Spinal cord (tissue), 10 donors: ENCODE results near the gene ZNF524. TPM values are rescaled to one million over a fixed set of nuclear protein-coding genes. Genes with fewer than 3 reads are reported as not detected.
"Not testable (repeated sequence)": the region's sequence is repeated elsewhere in the genome, so short reads cannot be mapped to it uniquely, and the experiment has no call there.

ENCODE experiments used
- DNase-seq, 6 donors: peaks; one replicate each; pipeline versions ENCODE4 v3.0.0 to v3.0.0-alpha.2; 2013 to 2015; ENCODE audit warnings: low spot score in 6 of 6, low read depth in 4 of 6
- H3K27ac ChIP-seq: one replicate; pipeline ENCODE4 v1.5.1; 2013; ENCODE audit warnings: low read depth, low read length, control low read depth
- H3K27me3 ChIP-seq: one replicate; pipeline ENCODE4 v1.6.1; 2013; ENCODE audit warnings: low read length; ENCODE audit not compliant: control insufficient read depth, insufficient read depth
- H3K36me3 ChIP-seq: one replicate; pipeline ENCODE4 v1.6.1; 2013; ENCODE audit warnings: low read length; ENCODE audit not compliant: control insufficient read depth, insufficient read depth
- H3K4me1 ChIP-seq: one replicate; pipeline ENCODE4 v1.6.1; 2013; ENCODE audit warnings: low read length; ENCODE audit not compliant: control insufficient read depth, insufficient read depth
- H3K4me3 ChIP-seq: one replicate; pipeline ENCODE4 v1.5.1; 2013; ENCODE audit warnings: low read depth, low read length, control low read depth
- H3K9me3 ChIP-seq: one replicate; pipeline ENCODE4 v1.6.1; 2013; ENCODE audit warnings: low read length; ENCODE audit not compliant: control insufficient read depth, insufficient read depth
- WGBS: methylation state at CpG from one replicate; pipeline ENCODE4 v1.1.5; 2013; ENCODE audit warnings: missing lambda C conversion rate; ENCODE audit not compliant: insufficient coverage; 5-methylcytosine and 5-hydroxymethylcytosine counted together
- polyA plus RNA-seq, 2 donors: library from polyadenylated mRNA; unstranded; fragments of 120-200 nt; gene quantifications; one replicate each; pipeline ENCODE4 v1.2.1, GENCODE V29; 2013; ENCODE audit not compliant: insufficient read length in 2 of 2
- total RNA-seq, 2 donors: library from RNA; depleted of rRNA in 1 of 2; stranded (reverse); fragments of 120-200 nt in 1 of 2; fragments of >200 nt in 1 of 2; gene quantifications; one replicate each; pipeline versions ENCODE4 v1.2.3 to v1.2.4, GENCODE V29; 2013 to 2014
- donor health status: healthy.

The ZNF524 gene
- total and polyA plus RNA-seq, 4 donors, result 5.1 to 13.6 (median 10.4) TPM

DNA sequence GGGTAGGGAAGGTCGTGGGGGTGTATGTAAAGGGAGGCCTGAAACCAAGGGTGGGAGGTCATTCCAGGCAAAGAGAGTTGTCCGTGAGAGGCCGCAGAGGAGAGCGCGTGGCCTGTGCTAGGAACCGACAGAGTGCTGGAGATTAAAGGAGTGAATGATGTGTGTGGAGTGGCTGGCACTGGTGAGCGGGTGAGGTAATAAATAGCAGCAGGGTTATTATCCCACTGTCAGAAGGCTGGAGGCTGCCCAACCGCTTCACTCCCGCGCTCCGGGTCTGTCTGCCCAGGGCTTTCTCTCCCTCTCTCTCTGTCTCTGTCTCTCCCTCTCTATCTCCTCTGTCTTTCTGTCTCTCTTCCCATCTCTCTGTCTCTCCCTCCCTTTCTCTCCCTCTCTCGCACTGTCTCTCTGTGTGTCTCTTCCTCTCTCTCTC lies 36.8 kb upstream of the ZNF524 start:
- no peak overlapping the region for H3K4me3 ChIP-seq
- no peaks in the 10 kb centered on the region for H3K36me3 ChIP-seq
- WGBS, result 18% methylated on average over 11 of the region's 12 CpGs
- peaks cover 3% of the 10 kb centered on the region for H3K27me3 ChIP-seq
- no peak overlapping the region for H3K27ac ChIP-seq
- DNase-seq, result peak in 2 of 6 donors; percentile 74 to 83
- H3K4me1 ChIP-seq, result peaks cover 18% of the 10 kb centered on the region
- no peaks in the 10 kb centered on the region for H3K9me3 ChIP-seq

DNA sequence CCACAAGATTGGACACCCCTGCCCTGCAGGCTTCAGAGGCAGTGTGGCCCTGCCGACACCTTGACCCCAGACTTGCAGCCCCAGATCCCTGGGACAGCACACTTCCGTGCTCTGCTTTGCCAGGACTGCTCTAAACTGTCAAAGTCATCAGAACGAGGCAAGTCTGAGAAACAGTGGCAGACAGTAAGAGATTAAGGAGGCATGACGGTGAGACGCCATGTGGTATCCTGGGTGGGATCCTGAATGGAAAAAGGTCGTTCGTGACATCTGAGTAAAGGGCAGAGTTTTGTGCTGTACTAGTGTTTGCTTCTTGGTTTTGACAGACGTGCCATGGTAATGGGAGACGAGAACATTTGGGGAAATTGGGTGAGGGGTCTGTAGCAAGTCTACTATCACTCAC lies 33.3 kb upstream of the ZNF524 start:
- Histone ChIP-seq H3K4me3 (no peak overlapping the region), H3K9me3 (no peaks in the 10 kb centered on the region), H3K36me3 (no peaks in the 10 kb centered on the region), H3K27ac (no peak overlapping the region), H3K4me1 (peaks cover 18% of the 10 kb centered on the region), H3K27me3 (no peaks in the 10 kb centered on the region)
- 48% methylated on average over 7 of the region's 9 CpGs for WGBS
- DNase-seq, result no peak

DNA sequence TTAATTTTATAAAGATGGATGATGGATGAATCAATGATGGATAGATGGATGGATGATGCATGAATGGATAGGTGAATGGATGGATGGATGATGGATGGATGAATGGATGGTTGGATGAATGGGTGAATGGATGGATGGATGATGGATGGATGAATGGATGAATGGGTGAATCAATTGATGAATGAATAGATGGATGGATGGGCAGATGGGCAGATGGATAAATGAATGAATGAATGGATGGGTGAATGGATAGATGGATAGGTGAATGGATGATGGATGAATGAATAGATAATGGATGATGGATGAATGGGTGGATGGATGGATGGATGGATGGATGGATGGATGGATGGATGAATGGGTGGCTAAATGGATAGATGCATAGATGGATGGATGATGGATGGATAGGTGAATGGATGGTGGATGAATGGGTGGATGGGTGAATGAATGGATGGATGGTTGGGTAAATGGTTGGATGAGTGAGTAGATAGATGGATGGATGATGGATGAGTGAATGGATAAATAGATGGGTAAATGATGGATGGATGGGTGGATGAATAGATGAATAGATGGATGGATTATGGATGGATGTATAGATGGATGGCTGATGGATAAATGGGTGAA lies 32.3 kb upstream of the ZNF524 start:
- H3K36me3 ChIP-seq, result no peaks in the 10 kb centered on the region
- no peak overlapping the region for H3K4me3 ChIP-seq
- H3K27ac ChIP-seq, result no peak overlapping the region
- H3K27me3 ChIP-seq, result no peaks in the 10 kb centered on the region
- no peak for DNase-seq
- H3K4me1 ChIP-seq, result peaks cover 15% of the 10 kb centered on the region
- no peaks in the 10 kb centered on the region for H3K9me3 ChIP-seq

DNA sequence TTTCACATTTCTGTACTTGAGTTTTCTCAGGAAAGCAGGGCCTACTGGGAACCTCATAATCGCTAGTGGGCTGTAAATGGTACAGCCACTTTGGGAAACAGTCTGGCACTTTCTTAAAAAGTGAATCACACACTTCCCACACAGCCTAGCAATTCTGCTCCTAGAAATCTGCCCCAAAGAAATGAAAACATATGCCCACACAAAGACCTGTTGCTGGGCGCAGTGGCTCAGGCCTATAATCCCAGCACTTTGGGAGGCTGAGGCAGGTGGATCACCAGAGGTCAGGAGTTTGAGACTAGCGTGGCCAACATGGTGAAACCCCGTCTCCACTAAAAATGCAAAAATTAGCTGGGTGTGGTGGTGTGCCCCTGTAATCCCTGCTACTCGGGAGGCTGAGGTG lies 30.6 kb upstream of the ZNF524 start:
- DNase-seq, H3K4me1 ChIP-seq, H3K27ac ChIP-seq, H3K36me3 ChIP-seq, H3K9me3 ChIP-seq, H3K27me3 ChIP-seq, H3K4me3 ChIP-seq: not testable (repeated sequence)
- WGBS, result 86% methylated on average over 4 of the region's 5 CpGs

DNA sequence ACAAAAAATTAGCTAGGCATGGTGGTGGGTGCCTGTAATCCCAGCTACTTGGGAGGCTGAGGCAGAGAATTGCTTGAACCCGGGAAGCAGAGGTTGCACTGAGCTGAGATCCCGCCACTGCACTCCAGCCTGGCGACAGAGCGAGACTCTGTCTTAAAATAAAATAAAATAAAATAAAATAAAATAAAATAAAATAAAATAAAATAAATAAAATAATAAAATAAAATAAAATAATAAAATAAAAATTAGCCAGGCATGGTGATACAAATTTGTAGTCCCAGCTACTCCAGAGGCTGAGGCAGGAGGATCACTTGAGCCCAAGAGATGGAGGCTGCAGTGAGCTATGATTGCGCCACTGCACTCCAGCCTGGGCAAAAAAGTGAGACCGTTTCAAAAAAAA lies 26.2 kb upstream of the ZNF524 start:
- H3K27ac ChIP-seq, H3K9me3 ChIP-seq, H3K4me1 ChIP-seq, DNase-seq, H3K4me3 ChIP-seq, H3K27me3 ChIP-seq: not testable (repeated sequence)
- no CpG with 5 or more reads among the region's 6 CpGs for WGBS
- H3K36me3 ChIP-seq, result peaks cover 28% of the 10 kb centered on the region

DNA sequence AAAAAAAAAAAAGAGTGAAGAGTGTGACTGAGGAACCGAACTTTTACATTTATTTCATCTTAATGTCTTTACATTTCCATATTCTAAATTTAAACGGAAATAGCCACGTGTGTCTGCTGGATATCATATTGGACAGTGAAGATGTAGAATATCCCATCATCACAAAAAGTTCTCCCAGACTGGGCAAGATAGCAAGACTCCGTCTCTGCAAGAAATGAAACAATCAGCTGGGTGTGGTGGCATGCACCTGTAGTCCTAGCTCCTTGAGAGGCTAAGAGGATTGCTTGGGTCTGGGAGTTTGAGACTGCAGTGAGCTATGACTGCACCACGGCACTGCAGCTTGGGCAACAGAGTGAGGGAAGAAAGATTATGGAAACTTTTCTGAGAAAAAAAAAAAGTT lies 23.3 kb upstream of the ZNF524 start:
- 100% methylated on average over 2 of the region's 5 CpGs for WGBS
- no peak for DNase-seq
- no peaks in the 10 kb centered on the region for H3K27me3 ChIP-seq
- H3K9me3 ChIP-seq, result no peaks in the 10 kb centered on the region
- no peak overlapping the region for H3K27ac ChIP-seq
- H3K4me1 ChIP-seq, result peaks cover 16% of the 10 kb centered on the region
- H3K36me3 ChIP-seq, result peaks cover 34% of the 10 kb centered on the region
- no peak overlapping the region for H3K4me3 ChIP-seq

DNA sequence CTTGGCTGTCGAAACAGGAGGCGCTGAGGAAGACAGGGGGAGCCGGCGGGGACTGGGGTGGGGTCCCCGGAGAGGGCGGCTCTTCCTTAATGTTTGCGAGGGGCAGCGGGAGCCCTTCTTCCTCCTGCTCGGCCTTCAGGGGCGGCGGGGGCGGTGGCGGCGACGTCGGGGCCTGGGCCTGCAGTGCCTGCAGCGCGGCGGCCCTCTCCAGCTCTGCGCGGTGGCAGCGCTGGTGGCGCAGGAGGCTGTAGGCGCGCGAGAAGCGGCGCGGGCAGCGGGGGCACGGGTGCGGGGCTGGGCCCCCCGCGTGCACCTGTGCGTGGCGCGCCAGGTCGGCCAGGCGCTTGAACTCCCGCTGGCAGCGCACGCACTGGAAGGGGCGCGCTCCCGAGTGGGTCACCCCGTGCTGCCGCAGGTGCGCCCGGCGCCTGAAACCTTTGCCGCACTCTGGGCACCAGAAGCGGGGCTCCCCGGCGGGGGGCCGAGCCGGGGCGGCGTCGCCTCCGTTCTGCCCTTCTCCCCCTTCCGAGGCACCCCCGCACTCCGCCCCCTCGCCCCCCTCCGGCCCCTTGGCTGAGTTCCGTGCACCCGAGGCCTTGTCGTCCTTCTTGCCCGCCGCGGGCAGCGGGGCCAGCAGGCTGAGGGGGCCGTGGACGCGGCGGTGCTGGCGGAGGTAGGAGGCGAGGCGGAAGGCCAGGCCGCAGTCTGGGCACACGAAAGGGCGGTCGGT lies 21.9 kb upstream of the ZNF524 start:
- no peaks in the 10 kb centered on the region for H3K9me3 ChIP-seq
- no peaks in the 10 kb centered on the region for H3K27me3 ChIP-seq
- peaks cover 16% of the 10 kb centered on the region for H3K4me1 ChIP-seq
- no peak overlapping the region for H3K27ac ChIP-seq
- H3K36me3 ChIP-seq, result peaks cover 34% of the 10 kb centered on the region
- DNase-seq, result no peak
- no peak overlapping the region for H3K4me3 ChIP-seq
- WGBS, result 95% methylated on average over 82 of the region's 83 CpGs

DNA sequence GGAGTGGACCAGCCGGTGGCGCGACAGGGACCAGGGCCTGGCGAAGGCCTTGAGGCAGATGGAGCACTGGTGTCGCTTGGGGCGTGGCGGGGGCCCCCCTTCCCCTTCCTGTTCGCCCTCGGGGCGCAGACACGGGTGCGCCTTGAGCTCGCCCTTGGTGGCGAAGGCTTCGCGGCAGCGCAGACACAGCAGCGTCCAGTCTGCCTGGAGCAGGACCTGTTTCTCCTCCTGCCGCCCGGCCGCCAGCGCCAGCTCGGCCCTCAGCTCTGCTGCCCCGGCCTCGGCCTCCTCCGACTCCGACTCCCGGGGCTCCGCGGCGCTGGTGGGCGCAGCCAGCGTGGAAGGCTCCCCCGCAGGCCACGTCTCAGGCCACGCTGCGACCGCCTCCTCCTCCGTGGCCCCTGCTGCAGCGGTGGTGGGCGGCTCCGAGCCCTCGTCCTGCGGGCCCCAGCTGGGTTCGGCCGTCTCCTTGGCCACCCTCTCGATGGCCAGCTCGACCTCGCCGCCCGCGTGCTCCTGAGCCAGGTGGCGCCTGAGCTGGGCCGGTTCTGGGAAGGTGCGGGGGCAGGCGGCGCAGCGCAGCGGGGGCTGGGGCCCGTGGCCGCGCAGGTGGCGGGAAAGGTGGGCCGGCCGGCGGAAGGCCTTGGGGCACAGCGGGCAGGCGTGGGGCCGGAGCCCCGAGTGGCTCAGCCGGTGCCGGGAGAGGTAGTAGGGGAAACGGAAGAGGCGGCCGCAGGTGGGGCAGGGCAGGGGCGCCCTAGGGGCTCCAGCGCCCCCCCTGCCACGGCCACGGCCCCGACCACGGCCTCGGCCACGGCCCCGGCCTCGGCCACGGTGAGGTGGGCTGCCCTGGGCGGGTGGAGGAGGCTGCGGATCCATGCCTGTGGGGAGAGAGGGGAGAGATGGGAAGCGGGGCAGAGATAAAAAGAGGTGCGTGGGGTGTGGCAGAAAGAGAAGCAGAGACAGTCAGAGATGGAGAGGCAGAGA lies 21.0 kb upstream of the ZNF524 start:
- H3K4me1 ChIP-seq, result peaks cover 16% of the 10 kb centered on the region
- DNase-seq, result no peak
- H3K4me3 ChIP-seq, result peak overlapping the region; percentile 83
- H3K27me3 ChIP-seq, result no peaks in the 10 kb centered on the region
- H3K27ac ChIP-seq, result no peak overlapping the region
- peaks cover 34% of the 10 kb centered on the region for H3K36me3 ChIP-seq
- H3K9me3 ChIP-seq, result no peaks in the 10 kb centered on the region
- 95% methylated on average over 90 of the region's 90 CpGs for WGBS

DNA sequence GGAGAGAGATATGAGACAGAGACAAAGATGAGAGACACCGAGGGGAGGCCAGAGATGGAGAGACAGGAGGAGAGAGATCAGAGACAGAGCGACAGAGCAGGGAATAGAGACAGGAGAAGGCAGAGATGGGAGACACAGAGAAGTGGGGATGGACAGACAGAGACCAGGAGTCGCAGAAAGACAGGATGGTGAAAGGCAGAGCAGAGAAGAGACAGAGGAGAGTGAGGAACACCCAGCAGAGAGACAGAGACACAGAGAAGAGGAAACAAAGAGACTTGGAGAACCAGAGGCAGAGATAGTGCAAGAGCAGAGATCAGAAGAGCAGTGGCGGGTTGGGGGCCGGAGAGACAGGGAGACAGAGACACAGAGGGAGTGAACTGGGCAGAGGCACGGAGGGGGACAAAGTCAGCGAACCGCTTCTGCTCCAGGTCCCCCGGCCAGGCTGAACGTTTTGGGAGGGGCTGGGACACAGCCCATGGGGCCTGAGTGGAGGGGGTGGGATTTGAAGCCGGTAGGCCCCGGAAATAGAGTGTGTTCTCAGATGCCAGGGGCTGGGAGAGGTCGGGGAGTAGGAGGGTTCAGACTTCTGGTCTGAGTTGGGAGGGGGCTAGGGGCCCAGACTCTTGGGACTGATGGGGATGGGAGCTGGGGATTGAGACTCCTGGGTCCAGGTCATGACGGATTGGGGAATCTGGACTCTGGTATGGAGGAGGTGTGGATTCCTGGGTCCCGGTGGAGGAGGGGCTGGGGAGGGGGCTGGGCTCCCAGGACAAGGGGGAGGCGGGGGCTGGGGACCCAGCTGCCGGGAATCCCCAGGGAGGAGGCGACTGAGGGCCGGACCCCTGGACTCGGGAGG lies 20.1 kb upstream of the ZNF524 start:
- H3K27me3 ChIP-seq, result no peaks in the 10 kb centered on the region
- peaks cover 16% of the 10 kb centered on the region for H3K4me1 ChIP-seq
- peak overlapping the region; percentile 91 for H3K27ac ChIP-seq
- peak in 2 of 6 donors; percentile 34 to 57 for DNase-seq
- 11% methylated on average over 20 of the region's 20 CpGs for WGBS
- H3K36me3 ChIP-seq, result peaks cover 34% of the 10 kb centered on the region
- H3K9me3 ChIP-seq, result no peaks in the 10 kb centered on the region
- H3K4me3 ChIP-seq, result peak overlapping the region; percentile 83
